A673 (cell line): ENCODE data around the gene ARHGAP30. TPM values are rescaled to one million over a fixed set of nuclear protein-coding genes. Genes with fewer than 3 reads are reported as not detected.

Source experiments
- BruUV-seq: library from RNA; stranded (reverse); fragments of 400-500 nt; replicated peaks from 2 replicates; lab custom pipeline; 2021; lab: Mats Ljungman, UMichigan
- CTCF ChIA-PET: fragments of 300-600 bp; sonication (Branson Sonifier 250); formaldehyde crosslinking; loops from one replicate; lab custom pipeline; 2022; ENCODE audit warnings: antibody characterized with exemption; lab: Charles Lee
- POLR2A ChIA-PET: fragments of 300-600 bp; sonication (Branson Sonifier 250); formaldehyde crosslinking; loops from one replicate; lab custom pipeline; 2022; ENCODE audit warnings: antibody characterized with exemption; ENCODE audit not compliant: low non-redundant PET; lab: Charles Lee
- DNase-seq: peaks from one replicate; pipeline ENCODE4 v3.0.0-alpha.2; 2015; ENCODE audit warnings: low spot score
- H3K27ac ChIP-seq: fragments of 200-600 bp; sonication (generic); 2 replicates; pipeline ENCODE4 v1.5.1; 2016; ENCODE audit warnings: mixed run types, low read depth, mild to moderate bottlenecking, mixed read lengths, antibody characterized with exemption, low read length; ENCODE audit not compliant: poor library complexity, severe bottlenecking
- H3K27me3 ChIP-seq: fragments of 200-600 bp; sonication (generic); replicated peaks from 2 replicates; pipeline ENCODE4 v1.6.1; 2017; ENCODE audit warnings: mixed run types, low read depth, mild to moderate bottlenecking, mixed read lengths, antibody characterized with exemption, low read length; ENCODE audit not compliant: insufficient read depth, poor library complexity
- H3K36me3 ChIP-seq: fragments of 200-600 bp; sonication (generic); 2 replicates; pipeline ENCODE4 v1.6.1; 2016; ENCODE audit warnings: mixed run types, mild to moderate bottlenecking, mixed read lengths, antibody characterized with exemption, low read length; ENCODE audit not compliant: insufficient read depth, poor library complexity, severe bottlenecking
- H3K4me1 ChIP-seq: fragments of 200-600 bp; sonication (generic); 2 replicates; pipeline ENCODE4 v1.6.1; 2017; ENCODE audit warnings: mixed run types, mild to moderate bottlenecking, mixed read lengths, antibody characterized with exemption, low read length; ENCODE audit not compliant: insufficient read depth, poor library complexity, severe bottlenecking
- H3K4me3 ChIP-seq: fragments of 200-600 bp; sonication (generic); 2 replicates; pipeline ENCODE4 v1.5.1; 2016; ENCODE audit warnings: low read depth, mixed run types, mild to moderate bottlenecking, mixed read lengths, low read length; ENCODE audit not compliant: poor library complexity, severe bottlenecking
- H3K9me3 ChIP-seq: fragments of 200-600 bp; sonication (generic); 2 replicates; pipeline ENCODE4 v1.6.1; 2016; ENCODE audit warnings: mixed run types, low read depth, mild to moderate bottlenecking, mixed read lengths, antibody characterized with exemption, low read length; ENCODE audit not compliant: poor library complexity, severe bottlenecking
- CTCF ChIP-seq: fragments of 300-800, 200-600 bp; sonication (generic); conservative IDR thresholded peaks from 2 replicates; pipeline ENCODE4 v1.5.1; 2017; ENCODE audit warnings: low read depth, mild to moderate bottlenecking, antibody characterized with exemption, low read length, moderate library complexity, mixed read lengths
- EZH2 ChIP-seq: fragments of 200-600 bp; sonication (generic); IDR thresholded peaks from 2 replicates; pipeline ENCODE4 v1.6.1; 2017; ENCODE audit warnings: borderline replicate concordance, low read depth, mild to moderate bottlenecking, mixed read lengths, antibody characterized with exemption, low read length; ENCODE audit not compliant: poor library complexity, severe bottlenecking
- intact Hi-C: fragments of 100-400 bp; cut with micrococcal nuclease; formaldehyde crosslinking; loops from one replicate; pipeline ENCODE4 v1.10.0; 2022; ENCODE audit not compliant: unreplicated experiment
- total RNA-seq: library from RNA; stranded (reverse); gene quantifications from 2 replicates; pipeline ENCODE4 v1.2.3, GENCODE V29; 2021

The ARHGAP30 gene
- total RNA-seq, 1 experiment from 2014 or later = not detected

- DNase-seq = no peak
- intact Hi-C loops = no loop called here
- no peaks in the 10 kb centered on the region for H3K4me1 ChIP-seq
- no peak overlapping the region for H3K4me3 ChIP-seq
- H3K36me3 ChIP-seq = peaks cover 40% of the 10 kb centered on the region
- H3K27ac ChIP-seq = no peak overlapping the region
- H3K9me3 ChIP-seq = no peaks in the 10 kb centered on the region
- H3K27me3 ChIP-seq = no peaks in the 10 kb centered on the region
- TF ChIP-seq CTCF = no peak
- TF ChIP-seq EZH2 = no peak
- ChIA-PET CTCF (no interaction called here), POLR2A (no interaction called here)
- BruUV-seq = no TSS peak
Measured at GRCh38 chr1:161039546-161039945, 30.1 kb downstream of the ARHGAP30 start.

- no peaks in the 10 kb centered on the region for H3K9me3 ChIP-seq
- intact Hi-C loops = no loop called here
- CTCF ChIA-PET = no interaction called here
- no peak overlapping the region for H3K4me3 ChIP-seq
- POLR2A ChIA-PET = no interaction called here
- no peak for DNase-seq
- no peaks in the 10 kb centered on the region for H3K4me1 ChIP-seq
- peaks cover 40% of the 10 kb centered on the region for H3K36me3 ChIP-seq
- TF ChIP-seq EZH2 (no peak), CTCF (no peak)
- no peak overlapping the region for H3K27ac ChIP-seq
- no peaks in the 10 kb centered on the region for H3K27me3 ChIP-seq
- BruUV-seq = no TSS peak
Measured at GRCh38 chr1:161039154-161039545, 30.5 kb downstream of the ARHGAP30 start.

GRCh38 chr1:161038523-161039153 lies 31.1 kb downstream of the ARHGAP30 start, which contains the start of gene TSTD1:
TSTD1 (minus strand) TSS chr1:161038964; CDS start chr1:161038889, 75 bp downstream.
- no peak within 1 kb of the TSS for H3K27ac ChIP-seq
- intact Hi-C loops = no loop called here
- peaks cover 40% of the 10 kb centered on the region for H3K36me3 ChIP-seq
- no peak for DNase-seq
- BruUV-seq = no TSS peak
- ChIA-PET POLR2A (no interaction called here), CTCF (interaction anchor here (0.6 kb wide), 1 partner anchor 59 kb away, joined by 3 read pairs; no protein-coding TSS in a partner anchor)
- H3K27me3 ChIP-seq = no peaks in the 10 kb centered on the region
- H3K4me1 ChIP-seq = no peaks in the 10 kb centered on the region
- no peak within 1 kb of the TSS for H3K4me3 ChIP-seq
- no peaks in the 10 kb centered on the region for H3K9me3 ChIP-seq
- TF ChIP-seq EZH2 = no peak
- no peak for TF ChIP-seq CTCF
